GM12801 (cell line): Measurements from ENCODE around the gene COL20A1.

Experiments
- CTCF ChIP-seq: IDR thresholded peaks from one replicate; pipeline ENCODE4 v1.5.1; 2011; ENCODE audit warnings: control low read depth; ENCODE audit not compliant: insufficient read length; ENCODE audit errors: extremely low read depth

The COL20A1 gene

GRCh38 chr20:63292292-63292701 is 689 bp upstream of the COL20A1 start:
- TF ChIP-seq CTCF = no peak

GRCh38 chr20:63293456-63293855 is 470 bp downstream of the COL20A1 start:
- TF ChIP-seq CTCF = no peak

GRCh38 chr20:63293871-63294535 is 1.0 kb downstream of the COL20A1 start:
- TF ChIP-seq CTCF = no peak

GRCh38 chr20:63294536-63294900 is 1.5 kb downstream of the COL20A1 start:
- TF ChIP-seq CTCF = no peak

GRCh38 chr20:63295018-63295417 is 2.0 kb downstream of the COL20A1 start:
- no peak for TF ChIP-seq CTCF

- TF ChIP-seq CTCF = no peak
Observed at GRCh38 chr20:63295422-63295821, 2.4 kb downstream of the COL20A1 start.

- no peak for TF ChIP-seq CTCF
Observed at GRCh38 chr20:63295846-63296245, 2.9 kb downstream of the COL20A1 start.
